HepG2 (cell line): ENCODE results near the gene IFI30.

Experiments used
- ATF2 ChIP-seq: sonication (generic); formaldehyde crosslinking; IDR thresholded peaks from 2 replicates; pipeline ENCODE4 v1.4.0; 2020; ENCODE audit warnings: missing genetic modification reagents
- CTCF ChIP-seq: sonication (generic); formaldehyde crosslinking; IDR thresholded peaks from 2 replicates; pipeline ENCODE4 v1.5.0; 2020; ENCODE audit warnings: mild to moderate bottlenecking, missing genetic modification reagents, moderate library complexity
- ETV6 ChIP-seq: sonication (generic); formaldehyde crosslinking; conservative IDR thresholded peaks from 2 replicates; pipeline ENCODE4 v1.4.0; 2020; ENCODE audit warnings: missing genetic modification reagents
- PATZ1 ChIP-seq: sonication (generic); formaldehyde crosslinking; IDR thresholded peaks from 2 replicates; pipeline ENCODE4 v1.4.0; 2020; ENCODE audit warnings: missing genetic modification reagents
- POLR2A ChIP-seq, 2 experiments: IDR thresholded peaks; 2 replicates each; pipeline ENCODE4 v1.6.1; 2011; ENCODE audit warnings: low read depth in 2 of 2, low read length in 2 of 2, mild to moderate bottlenecking in 1 of 2, moderate library complexity in 1 of 2; ENCODE audit not compliant: insufficient read depth in 1 of 2
- PREB ChIP-seq: sonication (generic); formaldehyde crosslinking; IDR thresholded peaks from 2 replicates; pipeline ENCODE4 v1.4.0; 2020; ENCODE audit warnings: missing genetic modification reagents
- ZNF274 ChIP-seq: sonication (generic); formaldehyde crosslinking; IDR thresholded peaks from 2 replicates; pipeline ENCODE4 v1.5.1; 2020; ENCODE audit warnings: mild to moderate bottlenecking, missing genetic modification reagents
- ZNF629 ChIP-seq: sonication (generic); formaldehyde crosslinking; conservative IDR thresholded peaks from 2 replicates; pipeline ENCODE4 v1.5.0; 2020; ENCODE audit warnings: missing genetic modification reagents

- TF ChIP-seq ETV6 (CRISPR knock-in tag), result no peak
- no peak for TF ChIP-seq ATF2 (CRISPR knock-in tag)
- no peak for TF ChIP-seq CTCF
- 0 out of 2 replicates have a peak, but pooled peaks have one; percentile 44 for TF ChIP-seq ZNF274
- peak; percentile 84 for TF ChIP-seq PATZ1
- TF ChIP-seq PREB (CRISPR knock-in tag), result no peak
- no peak for TF ChIP-seq ZNF629
- TF ChIP-seq POLR2A (IDR thresholded peaks at IDR 0.05; ENCODE audit: insufficient read depth in 1 of 2, low read depth in 2 of 2, low read length in 2 of 2), result no peak; a peak in 1 of 4 replicates
Observed at GRCh38 chr19:18156841-18157464, 16.7 kb upstream of the IFI30 start.
